Panc1 (cell line): ENCODE results near the gene IVD. TPM values are rescaled to one million over a fixed set of nuclear protein-coding genes. Genes with fewer than 3 reads are reported as not detected.

Source experiments
- ATAC-seq: fragments of 200-7000 bp; cut with Tn5 transposase; 2 replicates; pipeline ENCODE4 v1.9.1; 2020; ENCODE audit warnings: mild to moderate bottlenecking, moderate library complexity
- BruUV-seq: library from RNA; stranded (reverse); fragments of 400-500 nt; replicated peaks from 2 replicates; lab custom pipeline; 2021; lab: Mats Ljungman, UMichigan
- CTCF ChIA-PET: fragments of 300-600 bp; sonication (Branson Sonifier 250); formaldehyde crosslinking; loops from one replicate; lab custom pipeline; 2022; ENCODE audit warnings: antibody characterized with exemption; lab: Charles Lee
- POLR2A ChIA-PET: fragments of 300-600 bp; sonication (Branson Sonifier 250); formaldehyde crosslinking; loops from one replicate; lab custom pipeline; 2022; ENCODE audit warnings: antibody characterized with exemption; lab: Charles Lee
- DNase-seq: peaks from one replicate; pipeline ENCODE4 v3.0.0-alpha.2; 2010; ENCODE audit warnings: low read depth, low spot score
- H3K27ac ChIP-seq: 2 replicates; pipeline ENCODE4 v1.5.1; 2011; ENCODE audit warnings: mild to moderate bottlenecking, low read length, inconsistent platforms
- H3K27me3 ChIP-seq: fragments of 200-500 bp; sonication (Bioruptor generic); 2 replicates; pipeline ENCODE4 v1.6.0; 2014; ENCODE audit warnings: low read length, inconsistent platforms; ENCODE audit not compliant: control insufficient read depth, insufficient read depth
- H3K36me3 ChIP-seq: fragments of 200-500 bp; sonication (Bioruptor generic); 2 replicates; pipeline ENCODE4 v1.5.1; 2014; ENCODE audit warnings: inconsistent platforms, mild to moderate bottlenecking, low read length, moderate library complexity; ENCODE audit not compliant: control insufficient read depth, insufficient read depth
- H3K4me1 ChIP-seq: 2 replicates; pipeline ENCODE4 v1.5.1; 2011; ENCODE audit warnings: inconsistent platforms, mild to moderate bottlenecking, low read length, moderate library complexity; ENCODE audit not compliant: control insufficient read depth, insufficient read depth
- H3K4me3 ChIP-seq, 2 experiments: 2 replicates each; pipeline ENCODE4 v1.5.1; 2011 to 2012; ENCODE audit warnings: low read depth in 2 of 2, low read length in 2 of 2, mild to moderate bottlenecking in 2 of 2, inconsistent platforms in 1 of 2, moderate library complexity in 1 of 2
- H3K9me3 ChIP-seq: fragments of 200-500 bp; sonication (Bioruptor generic); 2 replicates; pipeline ENCODE4 v1.5.1; 2014; ENCODE audit warnings: low read depth, mild to moderate bottlenecking, inconsistent platforms, low read length, moderate library complexity; ENCODE audit not compliant: control insufficient read depth, insufficient read depth
- CTCF ChIP-seq: fragments of 450-650 bp; IDR thresholded peaks from 2 replicates; pipeline ENCODE4 v1.5.1; 2017; ENCODE audit warnings: mild to moderate bottlenecking
- POLR2AphosphoS5 ChIP-seq: IDR thresholded peaks from 2 replicates; pipeline ENCODE4 v1.6.1; 2012; ENCODE audit warnings: mild to moderate bottlenecking, low read depth, low read length, moderate library complexity
- REST ChIP-seq, 2 experiments: IDR thresholded peaks; 2 replicates each; pipeline ENCODE4 v1.6.1; 2011 to 2012; ENCODE audit warnings: low read depth in 2 of 2, control low read depth in 1 of 2, low read length in 1 of 2, mild to moderate bottlenecking in 1 of 2, moderate library complexity in 1 of 2; ENCODE audit not compliant: insufficient read depth in 1 of 2
- SIN3A ChIP-seq: IDR thresholded peaks from 2 replicates; pipeline ENCODE4 v1.6.1; 2012; ENCODE audit warnings: low read depth, mild to moderate bottlenecking, low read length, moderate library complexity, borderline replicate concordance; ENCODE audit not compliant: insufficient read depth
- TCF7L2 ChIP-seq: IDR thresholded peaks from 2 replicates; pipeline ENCODE4 v1.6.1; 2011; ENCODE audit warnings: mild to moderate bottlenecking, low read depth, low read length, inconsistent platforms
- in situ Hi-C: cut with HindIII; loops from 2 replicates; pipeline ENCODE4 v1.10.0; 2016; ENCODE audit warnings: low sequenced_read_pairs, low pct_unique_long_range_greater_than_20kb
- intact Hi-C: fragments of 100-400 bp; cut with micrococcal nuclease; formaldehyde crosslinking; loops from one replicate; pipeline ENCODE4 v1.10.0; 2022; ENCODE audit not compliant: unreplicated experiment
- total RNA-seq: library from RNA; stranded (reverse); gene quantifications from one replicate; pipeline ENCODE4 v1.2.1, GENCODE V29; 2021; ENCODE audit not compliant: unreplicated experiment

IVD gene
- total RNA-seq, 1 experiment from 2014 or later, result 74.6 TPM

DNA sequence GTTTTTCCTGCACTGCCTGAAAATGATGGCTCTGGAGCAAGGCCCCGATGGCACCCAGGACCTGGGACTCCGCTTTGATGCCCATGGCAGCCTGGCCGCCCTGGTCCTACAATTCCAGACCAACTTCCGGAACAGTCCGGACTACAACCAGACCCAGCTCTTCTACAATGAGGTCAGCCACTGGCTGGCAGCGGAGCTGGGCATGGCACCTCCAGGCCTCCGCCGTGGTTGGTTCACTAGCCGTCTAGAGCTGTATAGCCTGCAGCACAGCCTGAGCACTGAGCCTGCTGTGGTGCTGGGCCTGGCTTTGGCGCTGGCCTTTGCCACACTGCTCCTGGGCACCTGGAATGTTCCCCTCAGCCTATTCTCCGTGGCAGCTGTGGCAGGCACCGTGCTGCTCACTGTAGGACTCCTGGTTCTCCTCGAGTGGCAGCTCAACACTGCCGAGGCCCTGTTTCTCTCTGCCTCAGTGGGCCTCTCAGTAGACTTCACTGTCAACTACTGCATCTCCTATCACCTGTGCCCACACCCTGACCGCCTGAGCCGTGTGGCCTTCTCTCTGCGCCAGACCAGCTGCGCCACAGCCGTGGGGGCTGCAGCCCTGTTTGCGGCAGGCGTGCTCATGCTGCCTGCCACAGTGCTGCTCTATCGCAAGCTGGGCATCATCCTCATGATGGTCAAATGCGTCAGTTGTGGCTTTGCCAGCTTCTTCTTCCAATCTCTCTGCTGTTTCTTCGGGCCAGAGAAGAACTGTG is 36.7 kb upstream of the IVD start:
- CTCF ChIA-PET, result interaction anchor here (0.6 to 1.8 kb wide), 4 partner anchors 29 to 663 kb away, joined by 3 to 5 read pairs (median 3); no protein-coding TSS in a partner anchor
- intact Hi-C loops, result no loop called here
- POLR2A ChIA-PET, result interaction anchor here (0.6 kb wide), 1 partner anchor 54 kb away, joined by 3 read pairs; no protein-coding TSS in a partner anchor
- ATAC-seq, result no peak
- in situ Hi-C loops, result no loop called here
- no peaks in the 10 kb centered on the region for H3K9me3 ChIP-seq
- H3K4me3 ChIP-seq, result no peak overlapping the region
- no peak for DNase-seq
- no peak overlapping the region for H3K27ac ChIP-seq
- TF ChIP-seq CTCF, result no peak
- TF ChIP-seq POLR2AphosphoS5, result no peak
- TF ChIP-seq SIN3A, result no peak
- no peak for TF ChIP-seq REST (IDR thresholded peaks at IDR 0.05; ENCODE audit: insufficient read depth in 1 of 2, low read depth in 2 of 2, low read length in 1 of 2)
- TF ChIP-seq TCF7L2, result no peak
- no peaks in the 10 kb centered on the region for H3K27me3 ChIP-seq
- H3K4me1 ChIP-seq, result no peaks in the 10 kb centered on the region
- H3K36me3 ChIP-seq, result no peaks in the 10 kb centered on the region
- no TSS peak for BruUV-seq

DNA sequence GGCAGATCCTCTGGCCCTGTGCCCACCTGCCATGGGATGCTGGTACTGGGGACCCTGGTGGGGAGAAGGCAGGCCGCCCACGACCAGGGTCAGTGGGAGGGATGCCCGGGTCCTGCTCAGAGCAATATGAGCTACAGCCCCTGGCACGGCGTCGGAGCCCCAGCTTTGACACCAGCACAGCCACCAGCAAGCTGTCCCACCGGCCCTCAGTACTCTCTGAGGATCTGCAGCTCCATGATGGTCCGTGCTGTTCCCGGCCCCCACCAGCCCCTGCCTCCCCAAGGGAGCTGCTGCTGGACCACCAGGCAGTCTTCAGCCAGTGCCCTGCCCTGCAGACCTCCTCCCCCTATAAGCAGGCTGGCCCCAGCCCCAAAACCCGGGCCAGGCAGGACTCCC is 36.1 kb upstream of the IVD start:
- CTCF ChIA-PET, result interaction anchor here (0.6 to 1.8 kb wide), 3 partner anchors 30 to 662 kb away, joined by 3 to 5 read pairs (median 3); no protein-coding TSS in a partner anchor
- intact Hi-C loops, result no loop called here

More for the DNA sequence above, 36.1 kb upstream of the IVD start:
- no peaks in the 10 kb centered on the region for H3K9me3 ChIP-seq
- no peak overlapping the region for H3K27ac ChIP-seq
- BruUV-seq, result no TSS peak
- TF ChIP-seq POLR2AphosphoS5 (no peak), SIN3A (no peak), CTCF (no peak), REST (IDR thresholded peaks at IDR 0.05; ENCODE audit: insufficient read depth in 1 of 2, low read depth in 2 of 2, low read length in 1 of 2) (no peak), TCF7L2 (no peak)
- DNase-seq (no peak), ATAC-seq (no peak)
- POLR2A ChIA-PET, result no interaction called here
- H3K4me3 ChIP-seq, result no peak overlapping the region
- in situ Hi-C loops, result no loop called here
- no peaks in the 10 kb centered on the region for H3K36me3 ChIP-seq
- no peaks in the 10 kb centered on the region for H3K27me3 ChIP-seq
- no peaks in the 10 kb centered on the region for H3K4me1 ChIP-seq
